ENCODE data around the gene FGFBP1. TPM values are rescaled to one million over a fixed set of nuclear protein-coding genes. Genes with fewer than 3 reads are reported as not detected.

The FGFBP1 gene
- total RNA-seq, 1 experiment from 2014 or later, result not detected

DNA sequence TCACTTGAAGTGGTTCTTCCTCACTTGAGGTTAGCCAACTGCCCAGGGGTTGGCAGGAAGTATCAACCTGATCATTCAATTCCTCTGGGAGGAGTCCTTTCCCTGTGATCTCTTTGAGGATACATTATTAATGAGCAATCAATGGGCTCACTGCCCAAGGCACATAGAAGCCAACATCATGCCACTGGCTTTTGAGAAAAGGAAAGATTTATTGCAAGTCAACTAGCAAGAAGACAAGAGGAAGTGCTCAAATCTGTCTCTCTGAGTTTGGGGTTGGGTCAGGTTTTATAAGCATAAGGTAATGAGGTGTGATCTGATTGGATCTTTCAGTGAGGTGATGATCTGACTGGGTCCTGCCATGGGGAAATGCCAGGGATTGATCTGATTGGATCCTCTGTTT, 39.6 kb downstream of the FGFBP1 start:
- H4K20me1 ChIP-seq (ENCODE audit: control insufficient read depth, insufficient read depth, insufficient read length), result no peaks in the 10 kb centered on the region
- H2AFZ ChIP-seq (ENCODE audit: low read length), result no peak overlapping the region
- H3K23ac ChIP-seq (ENCODE audit: insufficient read length, low read depth, low read length), result no peak overlapping the region
- Mint-ChIP-seq H3K27me3 (ENCODE audit: low read depth) (no peaks in the 10 kb centered on the region; the same call in none of the 2 replicates), H3K9me3 (no peaks in the 10 kb centered on the region; a peak in 1 of 5 replicates), H3K27ac (no peak overlapping the region), H3K4me3 (no peak overlapping the region), H3K4me1 (0 out of 4 replicates have a peak, but pooled peaks cover 0 to 3% of the 10 kb centered on the region in 2 experiments), H3K36me3 (ENCODE audit: insufficient read depth in 1 of 3, low read depth in 3 of 3) (peaks cover 0 to 3% (median 0%) of the 10 kb centered on the region in 3 experiments; a peak in 1 of 7 replicates)
- H3K27me3 ChIP-seq (ENCODE audit: insufficient read depth, low read length), result no peaks in the 10 kb centered on the region
- H3K27ac ChIP-seq (ENCODE audit: insufficient read length, low read depth, low read length), result no peak overlapping the region
- H2BK20ac ChIP-seq (ENCODE audit: low read depth, low read length, poor library complexity, severe bottlenecking), result no peak overlapping the region
- no peak overlapping the region for H3K4me2 ChIP-seq (ENCODE audit: insufficient read depth, insufficient read length, low read length)
- H3T11ph ChIP-seq (ENCODE audit: low read length), result no peak overlapping the region
- H4K91ac ChIP-seq (ENCODE audit: insufficient read length, low read depth, low read length), result no peak overlapping the region
- no peaks in the 10 kb centered on the region for H3K23me2 ChIP-seq (ENCODE audit: insufficient read length, low read depth, low read length, poor library complexity, severe bottlenecking)
- no peak overlapping the region for H3K18ac ChIP-seq (ENCODE audit: insufficient read length, low read depth, low read length)
- H2BK15ac ChIP-seq (ENCODE audit: low read depth, low read length), result no peak overlapping the region
- no peak overlapping the region for H4K5ac ChIP-seq (ENCODE audit: insufficient read length, low read depth, low read length)
- H3K56ac ChIP-seq (ENCODE audit: insufficient read length, low read depth, low read length), result no peak overlapping the region
- H3K9ac ChIP-seq (ENCODE audit: extremely low read depth, insufficient read length, low read length), result no peak overlapping the region
- no peak overlapping the region for H2BK120ac ChIP-seq (ENCODE audit: low read depth, low read length, poor library complexity, severe bottlenecking)
- no peak overlapping the region for H3K14ac ChIP-seq (ENCODE audit: insufficient read depth, low read length)
- no peaks in the 10 kb centered on the region for H3K79me2 ChIP-seq (ENCODE audit: insufficient read depth, low read length)
- no peak overlapping the region for H2BK5ac ChIP-seq (ENCODE audit: insufficient read length, low read length)
- H3K4me1 ChIP-seq (ENCODE audit: insufficient read depth, low read length), result no peaks in the 10 kb centered on the region
- no peak overlapping the region for H2BK12ac ChIP-seq (ENCODE audit: insufficient read length, low read depth, low read length)
- no peaks in the 10 kb centered on the region for H3K9me3 ChIP-seq (ENCODE audit: control insufficient read depth, low read depth, low read length)
- no peak overlapping the region for H3K4ac ChIP-seq (ENCODE audit: low read depth, low read length)
- TF ChIP-seq, protein P1, sequence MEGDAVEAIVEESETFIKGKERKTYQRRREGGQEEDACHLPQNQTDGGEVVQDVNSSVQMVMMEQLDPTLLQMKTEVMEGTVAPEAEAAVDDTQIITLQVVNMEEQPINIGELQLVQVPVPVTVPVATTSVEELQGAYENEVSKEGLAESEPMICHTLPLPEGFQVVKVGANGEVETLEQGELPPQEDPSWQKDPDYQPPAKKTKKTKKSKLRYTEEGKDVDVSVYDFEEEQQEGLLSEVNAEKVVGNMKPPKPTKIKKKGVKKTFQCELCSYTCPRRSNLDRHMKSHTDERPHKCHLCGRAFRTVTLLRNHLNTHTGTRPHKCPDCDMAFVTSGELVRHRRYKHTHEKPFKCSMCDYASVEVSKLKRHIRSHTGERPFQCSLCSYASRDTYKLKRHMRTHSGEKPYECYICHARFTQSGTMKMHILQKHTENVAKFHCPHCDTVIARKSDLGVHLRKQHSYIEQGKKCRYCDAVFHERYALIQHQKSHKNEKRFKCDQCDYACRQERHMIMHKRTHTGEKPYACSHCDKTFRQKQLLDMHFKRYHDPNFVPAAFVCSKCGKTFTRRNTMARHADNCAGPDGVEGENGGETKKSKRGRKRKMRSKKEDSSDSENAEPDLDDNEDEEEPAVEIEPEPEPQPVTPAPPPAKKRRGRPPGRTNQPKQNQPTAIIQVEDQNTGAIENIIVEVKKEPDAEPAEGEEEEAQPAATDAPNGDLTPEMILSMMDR (conservative IDR thresholded peaks at IDR 0.05), result no peak
- H4K8ac ChIP-seq (replicated peaks; ENCODE audit: insufficient read length, low read depth, low read length), result no peak overlapping the region
- DNase-seq, result no peak
- no peak overlapping the region for H2AK5ac ChIP-seq (ENCODE audit: insufficient read length, low read length)
- no peaks in the 10 kb centered on the region for H3K79me1 ChIP-seq (ENCODE audit: insufficient read depth, low read depth, low read length, poor library complexity, severe bottlenecking)
